IMR-90 (cell line): ENCODE measurements around the gene MAB21L4. TPM values are rescaled to one million over a fixed set of nuclear protein-coding genes. Genes with fewer than 3 reads are reported as not detected.

Experiments used
- ATAC-seq: fragments of 200-7000 bp; cut with Tn5 transposase; 2 replicates; pipeline ENCODE4 v1.9.1; 2020; ENCODE audit warnings: low read depth, mild to moderate bottlenecking, moderate library complexity
- BruUV-seq: library from RNA; stranded (reverse); fragments of 400-500 nt; replicated peaks from 2 replicates; lab custom pipeline; 2021; lab: Mats Ljungman, UMichigan
- CTCF ChIA-PET: fragments of 300-600 bp; formaldehyde crosslinking; extraction: SDS; loops from one replicate; lab custom pipeline; 2021; ENCODE audit warnings: antibody characterized with exemption; lab: Yijun Ruan, JAX
- POLR2A ChIA-PET: fragments of 300-600 bp; sonication (Branson Sonifier 250); formaldehyde crosslinking; loops from one replicate; lab custom pipeline; 2022; ENCODE audit warnings: antibody characterized with exemption; ENCODE audit not compliant: unreplicated experiment; lab: Charles Lee
- DNase-seq: peaks from one replicate; pipeline ENCODE4 v3.0.0; 2013
- H2AFZ ChIP-seq: replicated peaks from 2 replicates; pipeline ENCODE3; 2013; ENCODE audit warnings: low read length, mild to moderate bottlenecking; ENCODE audit not compliant: poor library complexity
- H2AK5ac ChIP-seq: 2 replicates; pipeline ENCODE4 v1.6.1; 2013; ENCODE audit warnings: low read depth, low read length, inconsistent platforms
- H2AK9ac ChIP-seq: replicated peaks from 2 replicates; pipeline ENCODE3; 2013; ENCODE audit warnings: mild to moderate bottlenecking, low read depth, low read length, moderate library complexity; ENCODE audit not compliant: poor library complexity
- H2BK120ac ChIP-seq: 2 replicates; pipeline ENCODE4 v1.6.1; 2013; ENCODE audit warnings: low read depth, low read length, inconsistent platforms
- H2BK15ac ChIP-seq: 3 replicates; pipeline ENCODE4 v1.6.1; 2013; ENCODE audit warnings: low read depth, low read length, inconsistent platforms
- H2BK20ac ChIP-seq: 2 replicates; pipeline ENCODE4 v1.6.1; 2013; ENCODE audit warnings: low read depth, mild to moderate bottlenecking, inconsistent platforms, low read length, moderate library complexity
- H2BK5ac ChIP-seq: 2 replicates; pipeline ENCODE4 v1.6.1; 2013; ENCODE audit warnings: mild to moderate bottlenecking, low read depth, low read length, inconsistent platforms; ENCODE audit not compliant: poor library complexity, severe bottlenecking
- H3K14ac ChIP-seq: replicated peaks from 2 replicates; pipeline ENCODE4 v1.6.1; 2013; ENCODE audit warnings: low read depth, low read length, inconsistent platforms
- H3K18ac ChIP-seq: 2 replicates; pipeline ENCODE4 v1.6.1; 2013; ENCODE audit warnings: low read depth, low read length, control low read depth
- H3K23ac ChIP-seq: 2 replicates; pipeline ENCODE4 v1.6.1; 2013; ENCODE audit warnings: low read depth, low read length, inconsistent platforms
- H3K27ac ChIP-seq: 2 replicates; pipeline ENCODE4 v1.5.1; 2013; ENCODE audit warnings: mild to moderate bottlenecking, control low read depth, low read length; ENCODE audit not compliant: insufficient read depth
- H3K27me3 ChIP-seq: 2 replicates; pipeline ENCODE4 v1.6.1; 2013; ENCODE audit warnings: low read length; ENCODE audit not compliant: control insufficient read depth, insufficient read depth
- H3K36me3 ChIP-seq: 2 replicates; pipeline ENCODE4 v1.6.1; 2013; ENCODE audit warnings: low read length, mixed read lengths; ENCODE audit not compliant: control insufficient read depth, insufficient read depth
- H3K4ac ChIP-seq: 2 replicates; pipeline ENCODE4 v1.6.1; 2013; ENCODE audit warnings: low read depth, low read length, inconsistent platforms
- H3K4me1 ChIP-seq: 2 replicates; pipeline ENCODE4 v1.6.1; 2013; ENCODE audit warnings: low read length, mixed read lengths; ENCODE audit not compliant: control insufficient read depth, insufficient read depth
- H3K4me2 ChIP-seq: 2 replicates; pipeline ENCODE4 v1.6.1; 2013; ENCODE audit warnings: low read depth, mild to moderate bottlenecking, control low read depth, low read length, moderate library complexity
- H3K4me3 ChIP-seq: 2 replicates; pipeline ENCODE4 v1.5.1; 2013; ENCODE audit warnings: low read depth, mild to moderate bottlenecking, control low read depth, low read length, moderate library complexity; ENCODE audit not compliant: insufficient read depth
- H3K56ac ChIP-seq: 2 replicates; pipeline ENCODE4 v1.6.1; 2013; ENCODE audit warnings: low read length, inconsistent platforms; ENCODE audit not compliant: insufficient read depth; ENCODE audit errors: extremely low read depth
- H3K79me1 ChIP-seq, 2 experiments: 2 replicates each; pipeline ENCODE4 v1.6.1; 2013; ENCODE audit warnings: low read length in 2 of 2, inconsistent platforms in 1 of 2, low read depth in 1 of 2
- H3K9ac ChIP-seq: 2 replicates; pipeline ENCODE4 v1.6.1; 2013; ENCODE audit warnings: low read depth, low read length, control low read depth
- H3K9me1 ChIP-seq: 2 replicates; pipeline ENCODE4 v1.6.1; 2013; ENCODE audit warnings: low read length, inconsistent platforms; ENCODE audit not compliant: insufficient read depth
- H3K9me3 ChIP-seq: 2 replicates; pipeline ENCODE4 v1.6.1; 2013; ENCODE audit warnings: low read length; ENCODE audit not compliant: control insufficient read depth, insufficient read depth
- H4K20me1 ChIP-seq: 2 replicates; pipeline ENCODE4 v1.6.1; 2013; ENCODE audit warnings: low read length, inconsistent platforms; ENCODE audit not compliant: insufficient read depth
- H4K5ac ChIP-seq: 2 replicates; pipeline ENCODE4 v1.6.1; 2013; ENCODE audit warnings: mild to moderate bottlenecking, low read depth, low read length, control low read depth
- H4K8ac ChIP-seq, 2 experiments: 2 replicates each; pipeline ENCODE4 v1.6.1; 2013; ENCODE audit warnings: low read depth in 2 of 2, low read length in 2 of 2, control low read depth in 1 of 2, inconsistent platforms in 1 of 2
- H4K91ac ChIP-seq: 2 replicates; pipeline ENCODE4 v1.6.1; 2013; ENCODE audit warnings: low read depth, low read length, inconsistent platforms; ENCODE audit not compliant: insufficient read depth
- BHLHE40 ChIP-seq: fragments of 150-350 bp; IDR thresholded peaks from 2 replicates; pipeline ENCODE4 v1.6.1; 2016; ENCODE audit warnings: mild to moderate bottlenecking, low read depth, low read length
- FOS ChIP-seq: fragments of 150-350 bp; IDR thresholded peaks from 2 replicates; pipeline ENCODE4 v1.6.1; 2016; ENCODE audit warnings: low read depth, low read length
- MAFK ChIP-seq: IDR thresholded peaks from 2 replicates; pipeline ENCODE4 v1.6.1; 2012; ENCODE audit warnings: low read depth, low read length, improper control_type of control experiment
- MAZ ChIP-seq: IDR thresholded peaks from 2 replicates; pipeline ENCODE4 v1.6.1; 2012; ENCODE audit warnings: low read depth, mild to moderate bottlenecking, low read length, improper control_type of control experiment, moderate library complexity, borderline replicate concordance
- MXI1 ChIP-seq: IDR thresholded peaks from 2 replicates; pipeline ENCODE4 v1.6.1; 2012; ENCODE audit warnings: low read depth, mild to moderate bottlenecking, low read length, moderate library complexity, borderline replicate concordance
- NFE2L2 ChIP-seq: fragments of 150-350 bp; IDR thresholded peaks from 2 replicates; pipeline ENCODE4 v1.6.1; 2016; ENCODE audit warnings: low read depth, mild to moderate bottlenecking, low read length
- POLR2A ChIP-seq: IDR thresholded peaks from 2 replicates; pipeline ENCODE4 v1.6.1; 2012; ENCODE audit warnings: mild to moderate bottlenecking, low read depth, low read length
- RCOR1 ChIP-seq: IDR thresholded peaks from 2 replicates; pipeline ENCODE4 v1.6.1; 2012; ENCODE audit warnings: mild to moderate bottlenecking, low read length, improper control_type of control experiment; ENCODE audit not compliant: insufficient replicate concordance
- RFX5 ChIP-seq: IDR thresholded peaks from 2 replicates; pipeline ENCODE4 v1.8.0; 2012; ENCODE audit warnings: low read depth, mild to moderate bottlenecking, low read length, moderate library complexity
- SMC3 ChIP-seq: fragments of 150-350 bp; IDR thresholded peaks from 2 replicates; pipeline ENCODE4 v1.6.1; 2016; ENCODE audit warnings: low read depth, mild to moderate bottlenecking, antibody characterized with exemption, low read length, moderate library complexity
- USF2 ChIP-seq: fragments of 150-350 bp; IDR thresholded peaks from 2 replicates; pipeline ENCODE4 v1.6.1; 2017; ENCODE audit warnings: mild to moderate bottlenecking, antibody characterized with exemption, low read length, low read depth
- WGBS, 2 experiments: methylation state at CpG; one replicate each; pipeline versions ENCODE4 v1.1.5 to v1.1.7; 2013; ENCODE audit warnings: missing lambda C conversion rate in 2 of 2; ENCODE audit not compliant: insufficient read length in 1 of 2; ENCODE audit errors: extremely low coverage in 2 of 2; 5-methylcytosine and 5-hydroxymethylcytosine counted together
- dilution Hi-C: fragments of 300-500 bp; cut with HindIII; formaldehyde crosslinking; loops from one replicate; pipeline ENCODE4 v1.14.3; 2018; ENCODE audit warnings: low sequenced_read_pairs; ENCODE audit not compliant: unreplicated experiment
- in situ Hi-C: fragments of 300-500 bp; cut with MboI; formaldehyde crosslinking; loops from 3 replicates; pipeline ENCODE4 v1.14.3; 2019; ENCODE audit warnings: low sequenced_read_pairs, inconsistent platforms, mixed read lengths
- intact Hi-C: fragments of 100-400 bp; cut with micrococcal nuclease; formaldehyde crosslinking; loops from 2 replicates; pipeline ENCODE4 v1.10.0; 2022
- polyA plus RNA-seq, 3 experiments: library from polyadenylated mRNA; depleted of rRNA; stranded (reverse); fragments of >200 nt; gene quantifications; 2 replicates each; pipeline ENCODE4 v1.2.3, GENCODE V29; 2012; ENCODE audit warnings: low replicate concordance in 1 of 3
- total RNA-seq: library from RNA; depleted of rRNA; stranded (reverse); fragments of >200 nt; gene quantifications from 2 replicates; pipeline ENCODE4 v1.2.3, GENCODE V29; 2012
- TF ChIP-seq, protein P1 (sequence below): fragments of 150-350 bp; IDR thresholded peaks from 2 replicates; pipeline ENCODE4 v1.6.1; 2016; ENCODE audit warnings: low read depth, mild to moderate bottlenecking, low read length, moderate library complexity, borderline replicate concordance
- TF ChIP-seq, protein P2 (sequence below): conservative IDR thresholded peaks from 2 replicates; pipeline ENCODE4 v1.5.1; 2012; ENCODE audit warnings: mild to moderate bottlenecking, low read depth, low read length, improper control_type of control experiment

Gene MAB21L4
- total and polyA plus RNA-seq, 2 of the 4 experiments (the other 2 are of a cell fraction) = not detected

GRCh38 chr2:240851078-240851991, 44.6 kb downstream of the MAB21L4 start:
- H2AK5ac ChIP-seq = no peak overlapping the region; the same call in 1 of the 2 replicates
- WGBS, 2 experiments = 49% methylated on average over 9 of the region's 33 CpGs; no CpG with 5 or more reads in 1 of the 2 experiments
- H3K4me1 ChIP-seq = no peaks in the 10 kb centered on the region
- TF ChIP-seq MAFK = no peak
- TF ChIP-seq NFE2L2 = no peak
- TF ChIP-seq, protein P1, sequence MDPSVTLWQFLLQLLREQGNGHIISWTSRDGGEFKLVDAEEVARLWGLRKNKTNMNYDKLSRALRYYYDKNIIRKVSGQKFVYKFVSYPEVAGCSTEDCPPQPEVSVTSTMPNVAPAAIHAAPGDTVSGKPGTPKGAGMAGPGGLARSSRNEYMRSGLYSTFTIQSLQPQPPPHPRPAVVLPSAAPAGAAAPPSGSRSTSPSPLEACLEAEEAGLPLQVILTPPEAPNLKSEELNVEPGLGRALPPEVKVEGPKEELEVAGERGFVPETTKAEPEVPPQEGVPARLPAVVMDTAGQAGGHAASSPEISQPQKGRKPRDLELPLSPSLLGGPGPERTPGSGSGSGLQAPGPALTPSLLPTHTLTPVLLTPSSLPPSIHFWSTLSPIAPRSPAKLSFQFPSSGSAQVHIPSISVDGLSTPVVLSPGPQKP = no peak
- no peak for TF ChIP-seq FOS
- TF ChIP-seq MXI1 = peak; percentile 78
- no peak for TF ChIP-seq RCOR1
- TF ChIP-seq MAZ = 0 out of 2 replicates have a peak, but pooled peaks have one; percentile 16
- no peak for TF ChIP-seq POLR2A
- TF ChIP-seq, protein P2, sequence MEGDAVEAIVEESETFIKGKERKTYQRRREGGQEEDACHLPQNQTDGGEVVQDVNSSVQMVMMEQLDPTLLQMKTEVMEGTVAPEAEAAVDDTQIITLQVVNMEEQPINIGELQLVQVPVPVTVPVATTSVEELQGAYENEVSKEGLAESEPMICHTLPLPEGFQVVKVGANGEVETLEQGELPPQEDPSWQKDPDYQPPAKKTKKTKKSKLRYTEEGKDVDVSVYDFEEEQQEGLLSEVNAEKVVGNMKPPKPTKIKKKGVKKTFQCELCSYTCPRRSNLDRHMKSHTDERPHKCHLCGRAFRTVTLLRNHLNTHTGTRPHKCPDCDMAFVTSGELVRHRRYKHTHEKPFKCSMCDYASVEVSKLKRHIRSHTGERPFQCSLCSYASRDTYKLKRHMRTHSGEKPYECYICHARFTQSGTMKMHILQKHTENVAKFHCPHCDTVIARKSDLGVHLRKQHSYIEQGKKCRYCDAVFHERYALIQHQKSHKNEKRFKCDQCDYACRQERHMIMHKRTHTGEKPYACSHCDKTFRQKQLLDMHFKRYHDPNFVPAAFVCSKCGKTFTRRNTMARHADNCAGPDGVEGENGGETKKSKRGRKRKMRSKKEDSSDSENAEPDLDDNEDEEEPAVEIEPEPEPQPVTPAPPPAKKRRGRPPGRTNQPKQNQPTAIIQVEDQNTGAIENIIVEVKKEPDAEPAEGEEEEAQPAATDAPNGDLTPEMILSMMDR = peak; percentile 93
- TF ChIP-seq RFX5 = no peak
- no peak for TF ChIP-seq USF2
- peak; percentile 83 for TF ChIP-seq SMC3
- no peak for TF ChIP-seq BHLHE40

More at GRCh38 chr2:240851078-240851991, 44.6 kb downstream of the MAB21L4 start:
- Histone ChIP-seq H4K20me1 (peaks cover 6% of the 10 kb centered on the region; the same call in 1 of the 2 replicates), H3K79me1 (no peaks in the 10 kb centered on the region), H2BK120ac (no peak overlapping the region), H2BK15ac (no peak overlapping the region), H4K5ac (no peak overlapping the region), H3K56ac (no peak overlapping the region; the same call in 1 of the 2 replicates), H2AFZ (peak overlapping the region; percentile 70), H3K4ac (no peak overlapping the region), H3K9me1 (no peaks in the 10 kb centered on the region), H3K14ac (no peak overlapping the region), H3K9ac (no peak overlapping the region), H3K9me3 (peaks cover 11% of the 10 kb centered on the region), H2BK20ac (no peak overlapping the region), H3K4me3 (no peak overlapping the region), H3K23ac (no peak overlapping the region), H2AK9ac (peak overlapping the region; percentile 90), H4K91ac (no peak overlapping the region), H3K36me3 (no peaks in the 10 kb centered on the region), H3K27me3 (peaks cover 4% of the 10 kb centered on the region; the same call in 1 of the 2 replicates), H2BK5ac (no peak overlapping the region), H3K18ac (no peak overlapping the region), H3K27ac (no peak overlapping the region), H3K4me2 (no peak overlapping the region), H4K8ac (no peak overlapping the region)
- ChIA-PET POLR2A (no interaction called here), CTCF (interaction anchor here (0.6 to 1.4 kb wide), 5 partner anchors 10 to 552 kb away, joined by 3 to 6 read pairs (median 4); no protein-coding TSS in a partner anchor)
- intact Hi-C loops = loop anchor here (1.0 to 5.0 kb wide), 6 partner anchors 139 to 366 kb away; partner anchors contain the start of genes PPP1R7 and SNED1
- BruUV-seq = no TSS peak
- DNase-seq (peak; percentile 67), ATAC-seq (peak; percentile 99)
- dilution Hi-C loops = no loop called here
- in situ Hi-C loops = loop anchor here (5.0 to 25.0 kb wide), 3 partner anchors 223 to 811 kb away; no protein-coding TSS in a partner anchor
